ENCODE data around the gene EME1.
A peak's percentile ranks its signal among the peaks of the same experiment; 100 is the strongest.

EME1 gene

GRCh38 chr17:50365649-50366393 is 7.2 kb upstream of the EME1 start:
- peaks cover 52% of the 10 kb centered on the region for H3K36me3 ChIP-seq (ENCODE audit: insufficient read depth, low read length)
- H3K9me3 ChIP-seq (ENCODE audit: insufficient read depth, low read depth, low read length) = no peaks in the 10 kb centered on the region
- peaks cover 20% of the 10 kb centered on the region for H3K4me1 ChIP-seq (ENCODE audit: insufficient read depth, low read length)
- 95% methylated on average over 14 of the region's 14 CpGs for WGBS
- no peak overlapping the region for H3K4me3 ChIP-seq (ENCODE audit: low read length)
- H3K27ac ChIP-seq (ENCODE audit: low read depth, low read length) = no peak overlapping the region
- H3K27me3 ChIP-seq (ENCODE audit: insufficient read depth, low read length) = no peaks in the 10 kb centered on the region
- H3K9ac ChIP-seq (ENCODE audit: low read depth, low read length) = no peak overlapping the region

DNA sequence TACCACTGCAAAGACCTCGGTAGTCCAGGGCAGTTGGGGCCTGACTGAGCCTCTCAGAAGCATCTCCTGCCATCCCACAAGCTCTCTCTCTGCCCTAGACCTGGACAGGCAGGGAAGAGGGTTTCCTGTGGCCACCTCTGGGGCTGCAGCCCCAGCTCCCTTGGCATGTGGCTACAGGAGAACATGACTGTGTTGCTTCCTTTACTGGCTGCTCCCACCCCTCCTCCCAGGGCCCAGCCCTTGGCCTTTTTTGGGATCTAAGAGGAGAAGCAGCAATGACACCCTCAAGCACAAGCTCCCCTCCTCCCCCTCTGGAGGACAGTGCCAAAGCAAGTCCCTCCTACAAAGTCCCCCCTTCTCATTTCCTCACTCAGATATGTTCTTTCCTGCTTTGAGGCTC is 5.6 kb upstream of the EME1 start:
- 94% methylated on average over 1 of the region's 1 CpG for WGBS
- Histone ChIP-seq H3K27me3 (ENCODE audit: insufficient read depth, low read length) (no peaks in the 10 kb centered on the region), H3K36me3 (ENCODE audit: insufficient read depth, low read length) (peaks cover 60% of the 10 kb centered on the region)

GRCh38 chr17:50370052-50370451 is 3.0 kb upstream of the EME1 start:
- WGBS = 95% methylated on average over 5 of the region's 5 CpGs
- Histone ChIP-seq H3K9me3 (ENCODE audit: insufficient read depth, low read depth, low read length) (no peaks in the 10 kb centered on the region), H3K4me1 (ENCODE audit: insufficient read depth, low read length) (peaks cover 12% of the 10 kb centered on the region), H3K27me3 (ENCODE audit: insufficient read depth, low read length) (no peaks in the 10 kb centered on the region), H3K4me3 (ENCODE audit: low read length) (no peak overlapping the region), H3K36me3 (ENCODE audit: insufficient read depth, low read length) (peaks cover 62% of the 10 kb centered on the region), H3K27ac (ENCODE audit: low read depth, low read length) (no peak overlapping the region), H3K9ac (ENCODE audit: low read depth, low read length) (no peak overlapping the region)

More for the DNA sequence above, 5.6 kb upstream of the EME1 start:
- no peaks in the 10 kb centered on the region for H3K9me3 ChIP-seq (ENCODE audit: insufficient read depth, low read depth, low read length)
- H3K27ac ChIP-seq (ENCODE audit: low read depth, low read length) = no peak overlapping the region
- H3K9ac ChIP-seq (ENCODE audit: low read depth, low read length) = no peak overlapping the region
- no peak overlapping the region for H3K4me3 ChIP-seq (ENCODE audit: low read length)
- H3K4me1 ChIP-seq (ENCODE audit: insufficient read depth, low read length) = peaks cover 20% of the 10 kb centered on the region

DNA sequence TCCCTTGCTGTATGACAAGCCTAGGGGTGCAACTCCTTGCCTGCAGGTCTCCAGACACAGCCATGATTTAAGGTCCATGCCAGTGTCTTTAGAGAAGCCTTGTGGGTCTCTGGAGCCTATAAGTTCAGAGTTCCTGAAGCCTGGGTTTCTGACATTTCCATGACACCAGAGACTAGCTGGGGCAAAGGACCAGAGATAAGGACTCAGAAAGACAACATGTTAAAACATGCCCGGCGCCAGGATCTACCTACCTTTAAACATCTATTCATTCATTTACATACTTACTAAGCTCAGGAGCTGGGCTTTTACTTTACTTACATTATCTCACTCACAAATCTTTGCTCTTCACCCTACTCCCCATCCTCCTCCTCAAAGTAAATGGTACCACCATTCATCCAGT is 1.5 kb upstream of the EME1 start:
- H3K36me3 ChIP-seq (ENCODE audit: insufficient read depth, low read length) = peaks cover 68% of the 10 kb centered on the region
- H3K27ac ChIP-seq (ENCODE audit: low read depth, low read length) = no peak overlapping the region
- peaks cover 7% of the 10 kb centered on the region; the same call in 1 of the 2 replicates for H3K4me1 ChIP-seq (ENCODE audit: insufficient read depth, low read length)
- H3K27me3 ChIP-seq (ENCODE audit: insufficient read depth, low read length) = no peaks in the 10 kb centered on the region
- H3K9ac ChIP-seq (ENCODE audit: low read depth, low read length) = no peak overlapping the region
- H3K9me3 ChIP-seq (ENCODE audit: insufficient read depth, low read depth, low read length) = no peaks in the 10 kb centered on the region
- WGBS = 93% methylated on average over 2 of the region's 2 CpGs
- H3K4me3 ChIP-seq (ENCODE audit: low read length) = peak overlapping the region; percentile 90

DNA sequence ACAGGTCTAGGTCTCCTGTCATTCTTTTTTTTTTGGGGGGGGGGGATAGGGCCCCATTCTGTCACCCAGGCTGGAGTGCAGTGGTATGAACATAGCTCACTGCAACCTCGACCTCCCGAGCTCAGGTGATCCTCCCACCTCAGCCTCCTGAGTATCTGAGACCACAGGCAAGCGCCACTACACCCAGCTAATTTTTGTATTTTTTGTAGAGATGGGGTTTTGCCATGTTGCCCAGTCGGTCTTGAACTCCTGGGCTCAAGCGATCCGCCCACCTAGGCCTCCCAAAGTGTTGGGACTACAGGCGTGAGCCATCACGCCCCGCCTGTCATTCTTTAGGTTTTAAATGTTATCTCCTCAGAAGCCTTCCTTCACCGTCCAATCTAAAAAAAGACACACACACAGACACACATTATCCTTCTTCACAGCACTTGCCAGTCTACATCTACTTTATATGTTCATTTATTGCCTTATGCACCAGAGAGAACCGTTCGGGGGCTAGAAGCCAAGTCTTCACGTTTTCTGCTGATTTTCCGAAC is 739 bp upstream of the EME1 start:
- Histone ChIP-seq H3K27me3 (ENCODE audit: insufficient read depth, low read length) (no peaks in the 10 kb centered on the region), H3K4me1 (ENCODE audit: insufficient read depth, low read length) (peaks cover 7% of the 10 kb centered on the region; the same call in 1 of the 2 replicates), H3K4me3 (ENCODE audit: low read length) (peak overlapping the region; percentile 90), H3K27ac (ENCODE audit: low read depth, low read length) (no peak overlapping the region; the same call in 1 of the 2 replicates), H3K9ac (ENCODE audit: low read depth, low read length) (peak overlapping the region; percentile 95), H3K9me3 (ENCODE audit: insufficient read depth, low read depth, low read length) (no peaks in the 10 kb centered on the region), H3K36me3 (ENCODE audit: insufficient read depth, low read length) (peaks cover 67% of the 10 kb centered on the region)
- WGBS = 19% methylated on average over 13 of the region's 14 CpGs

- H3K27ac ChIP-seq (ENCODE audit: low read depth, low read length) = no peak overlapping the region
- H3K4me1 ChIP-seq (ENCODE audit: insufficient read depth, low read length) = peaks cover 7% of the 10 kb centered on the region; the same call in 1 of the 2 replicates
- WGBS = 100% methylated on average over 1 of the region's 2 CpGs
- peaks cover 60% of the 10 kb centered on the region for H3K36me3 ChIP-seq (ENCODE audit: insufficient read depth, low read length)
- peak overlapping the region; percentile 95 for H3K9ac ChIP-seq (ENCODE audit: low read depth, low read length)
- H3K4me3 ChIP-seq (ENCODE audit: low read length) = peak overlapping the region; percentile 90
- no peaks in the 10 kb centered on the region for H3K27me3 ChIP-seq (ENCODE audit: insufficient read depth, low read length)
- H3K9me3 ChIP-seq (ENCODE audit: insufficient read depth, low read depth, low read length) = no peaks in the 10 kb centered on the region
These were observed 676 bp downstream of the EME1 start for GRCh38 chr17:50373705-50374104.

DNA sequence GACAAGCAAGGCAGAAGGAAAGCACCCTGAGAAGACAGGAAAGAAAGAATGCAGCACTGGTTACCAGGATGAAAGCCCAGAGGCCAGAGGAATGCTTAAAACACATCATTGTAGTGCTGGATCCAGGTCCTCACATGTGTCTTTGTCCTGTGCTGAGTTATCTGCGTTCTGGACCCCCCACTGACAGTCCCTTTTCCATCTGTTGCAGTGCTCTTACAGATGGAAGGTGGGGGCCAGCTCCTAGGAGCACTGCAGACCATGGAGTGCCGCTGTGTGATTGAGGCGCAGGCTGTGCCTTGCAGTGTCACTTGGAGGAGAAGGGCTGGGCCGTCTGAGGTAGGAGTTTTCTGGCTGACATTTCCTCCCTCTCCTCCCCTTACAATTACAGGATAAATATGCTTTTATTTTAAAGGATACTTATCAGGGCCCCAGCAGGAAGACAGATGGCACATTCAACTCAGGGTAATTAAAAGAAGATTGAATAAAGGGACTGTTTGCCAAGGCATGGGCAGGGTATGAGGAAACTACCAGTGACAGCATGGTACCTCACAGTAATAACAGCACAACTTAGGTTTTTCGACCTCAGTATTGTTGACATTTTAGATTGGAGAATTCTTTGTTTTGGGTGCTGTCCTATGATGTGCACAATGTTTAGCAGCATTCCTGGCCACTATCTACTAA is 3.0 kb downstream of the EME1 start:
- peaks cover 7% of the 10 kb centered on the region; the same call in 1 of the 2 replicates for H3K4me1 ChIP-seq (ENCODE audit: insufficient read depth, low read length)
- H3K9ac ChIP-seq (ENCODE audit: low read depth, low read length) = no peak overlapping the region
- H3K4me3 ChIP-seq (ENCODE audit: low read length) = no peak overlapping the region
- peaks cover 61% of the 10 kb centered on the region for H3K36me3 ChIP-seq (ENCODE audit: insufficient read depth, low read length)
- WGBS = 90% methylated on average over 3 of the region's 5 CpGs
- no peaks in the 10 kb centered on the region for H3K9me3 ChIP-seq (ENCODE audit: insufficient read depth, low read depth, low read length)
- no peaks in the 10 kb centered on the region for H3K27me3 ChIP-seq (ENCODE audit: insufficient read depth, low read length)
- no peak overlapping the region for H3K27ac ChIP-seq (ENCODE audit: low read depth, low read length)

GRCh38 chr17:50379351-50380132 is 6.5 kb downstream of the EME1 start:
- H3K4me1 ChIP-seq (ENCODE audit: insufficient read depth, low read length) = no peaks in the 10 kb centered on the region
- WGBS = 94% methylated on average over 6 of the region's 6 CpGs
- no peak overlapping the region for H3K4me3 ChIP-seq (ENCODE audit: low read length)
- no peaks in the 10 kb centered on the region for H3K9me3 ChIP-seq (ENCODE audit: insufficient read depth, low read depth, low read length)
- H3K27me3 ChIP-seq (ENCODE audit: insufficient read depth, low read length) = no peaks in the 10 kb centered on the region
- H3K36me3 ChIP-seq (ENCODE audit: insufficient read depth, low read length) = peaks cover 89% of the 10 kb centered on the region
- H3K9ac ChIP-seq (ENCODE audit: low read depth, low read length) = no peak overlapping the region
- H3K27ac ChIP-seq (ENCODE audit: low read depth, low read length) = no peak overlapping the region

- Histone ChIP-seq H3K9me3 (ENCODE audit: insufficient read depth, low read depth, low read length) (no peaks in the 10 kb centered on the region), H3K4me3 (ENCODE audit: low read length) (no peak overlapping the region), H3K36me3 (ENCODE audit: insufficient read depth, low read length) (peaks cover 93% of the 10 kb centered on the region), H3K9ac (ENCODE audit: low read depth, low read length) (no peak overlapping the region), H3K27ac (ENCODE audit: low read depth, low read length) (no peak overlapping the region), H3K27me3 (ENCODE audit: insufficient read depth, low read length) (no peaks in the 10 kb centered on the region), H3K4me1 (ENCODE audit: insufficient read depth, low read length) (no peaks in the 10 kb centered on the region)
- WGBS = 95% methylated on average over 13 of the region's 13 CpGs
These were observed 7.6 kb downstream of the EME1 start for GRCh38 chr17:50380369-50381259.

DNA sequence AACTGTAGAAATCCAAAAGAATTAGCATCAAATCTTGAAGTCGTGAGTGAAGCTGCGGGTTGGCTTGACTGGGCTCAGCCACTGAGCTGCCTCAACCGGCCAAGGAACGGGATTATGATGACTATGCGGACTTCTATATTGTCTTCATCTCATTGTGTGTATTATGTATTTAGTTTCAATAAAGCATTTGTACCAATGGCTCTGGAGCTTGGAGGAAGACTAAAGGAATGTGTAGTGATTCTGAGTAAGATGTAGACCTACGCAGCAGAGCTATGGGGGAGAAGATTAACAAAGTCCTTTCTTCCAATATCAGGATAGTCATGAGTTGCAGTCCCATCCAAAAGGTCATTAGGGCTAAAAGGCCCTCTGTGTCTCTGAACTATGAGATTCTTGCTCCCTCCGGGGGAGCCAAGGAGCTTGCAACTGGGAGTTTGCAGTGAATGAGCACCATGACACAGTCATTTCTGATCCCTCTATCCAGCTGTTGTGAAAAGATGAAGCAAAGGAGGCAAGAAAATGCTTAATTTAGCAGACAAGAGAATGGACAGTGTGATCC is 8.3 kb downstream of the EME1 start:
- H3K27me3 ChIP-seq (ENCODE audit: insufficient read depth, low read length) = no peaks in the 10 kb centered on the region
- H3K27ac ChIP-seq (ENCODE audit: low read depth, low read length) = no peak overlapping the region
- no peak overlapping the region for H3K9ac ChIP-seq (ENCODE audit: low read depth, low read length)
- H3K9me3 ChIP-seq (ENCODE audit: insufficient read depth, low read depth, low read length) = no peaks in the 10 kb centered on the region
- no peaks in the 10 kb centered on the region for H3K4me1 ChIP-seq (ENCODE audit: insufficient read depth, low read length)
- H3K4me3 ChIP-seq (ENCODE audit: low read length) = no peak overlapping the region
- 91% methylated on average over 7 of the region's 7 CpGs for WGBS
- peaks cover 93% of the 10 kb centered on the region for H3K36me3 ChIP-seq (ENCODE audit: insufficient read depth, low read length)
